HCT116 (cell line): ENCODE measurements around the gene CCDC32. TPM values are rescaled to one million over a fixed set of nuclear protein-coding genes. Genes with fewer than 3 reads are reported as not detected.

Source experiments
- ATAC-seq: fragments of 200-7000 bp; cut with Tn5 transposase; 2 replicates; pipeline ENCODE4 v1.9.1; 2020; ENCODE audit warnings: mild to moderate bottlenecking, moderate library complexity
- BruUV-seq: library from RNA; stranded (reverse); fragments of 400-500 nt; replicated peaks from 2 replicates; lab custom pipeline; 2021; lab: Mats Ljungman, UMichigan
- CTCF ChIA-PET: fragments of 300-600 bp; sonication (Branson Sonifier 250); formaldehyde crosslinking; loops from one replicate; lab custom pipeline; 2021; ENCODE audit warnings: antibody characterized with exemption; lab: Charles Lee
- POLR2A ChIA-PET: fragments of 300-600, 350-600 bp; sonication (Branson Sonifier 250); formaldehyde crosslinking; loops from one replicate; lab custom pipeline; 2021; ENCODE audit warnings: antibody characterized with exemption; lab: Charles Lee
- RAD21 ChIA-PET, 2 experiments: fragments of 300-600 bp; sonication (Branson Sonifier 250); formaldehyde crosslinking; loops; one replicate each; lab custom pipeline; 2023; ENCODE audit warnings: low total read pairs in 2 of 2; ENCODE audit not compliant: uncharacterized antibody in 2 of 2, unreplicated experiment in 2 of 2, low non-redundant PET in 1 of 2; lab: Charles Lee
- DNase-seq: peaks from one replicate; pipeline ENCODE4 v3.0.0-alpha.2; 2010; ENCODE audit warnings: low read depth, low spot score
- H2AFZ ChIP-seq: fragments of 200-600 bp; shearing (Covaris generic), sonication (generic); 2 replicates; pipeline ENCODE4 v1.6.1; 2017; ENCODE audit warnings: low read depth, mixed run types, mixed read lengths, antibody characterized with exemption, low read length; ENCODE audit not compliant: poor library complexity, severe bottlenecking
- H3K27ac ChIP-seq: 2 replicates; pipeline ENCODE4 v1.5.1; 2012; ENCODE audit warnings: low read depth, low read length
- H3K27me3 ChIP-seq: fragments of 200-600 bp; sonication (generic); 2 replicates; pipeline ENCODE4 v1.6.1; 2016; ENCODE audit warnings: mixed run types, low read length, mixed read lengths; ENCODE audit not compliant: insufficient read depth
- H3K36me3 ChIP-seq, 2 experiments: fragments of 200-500 bp in 1 of 2; fragments of 200-600 bp in 1 of 2; sonication (Bioruptor generic) in 1 of 2; sonication (generic) in 1 of 2; 2 replicates each; pipeline versions ENCODE4 v1.5.1 to v1.6.1; 2014 to 2016; ENCODE audit warnings: low read length in 2 of 2, inconsistent platforms in 1 of 2, mixed read lengths in 1 of 2, mixed run types in 1 of 2; ENCODE audit not compliant: insufficient read depth in 2 of 2, control insufficient read depth in 1 of 2
- H3K4me1 ChIP-seq, 2 experiments: fragments of 200-600 bp in 1 of 2; sonication (generic) in 1 of 2; 2 replicates each; pipeline versions ENCODE4 v1.5.1 to v1.6.1; 2012 to 2017; ENCODE audit warnings: low read length in 2 of 2, inconsistent platforms in 1 of 2, mild to moderate bottlenecking in 1 of 2, mixed read lengths in 1 of 2, mixed run types in 1 of 2, moderate library complexity in 1 of 2; ENCODE audit not compliant: insufficient read depth in 2 of 2, control insufficient read depth in 1 of 2
- H3K4me2 ChIP-seq: fragments of 200-600 bp; sonication (generic); 2 replicates; pipeline ENCODE4 v1.6.1; 2017; ENCODE audit warnings: mixed run types, low read length, mixed read lengths
- H3K4me3 ChIP-seq, 2 experiments: fragments of 200-600 bp in 1 of 2; sonication (generic) in 1 of 2; replicated peaks in 1 of 2; 2 replicates each; pipeline ENCODE4 v1.5.1; 2011 to 2016; ENCODE audit warnings: low read length in 2 of 2, control low read depth in 1 of 2, low read depth in 1 of 2, mild to moderate bottlenecking in 1 of 2, mixed read lengths in 1 of 2, mixed run types in 1 of 2
- H3K79me2 ChIP-seq: fragments of 200-600 bp; sonication (generic); 2 replicates; pipeline ENCODE4 v1.6.1; 2017; ENCODE audit warnings: mild to moderate bottlenecking, mixed run types, low read length, moderate library complexity, mixed read lengths; ENCODE audit not compliant: insufficient read depth
- H3K9ac ChIP-seq: fragments of 200-600 bp; sonication (generic); 2 replicates; pipeline ENCODE4 v1.6.1; 2016; ENCODE audit warnings: low read length, mixed read lengths
- H3K9me2 ChIP-seq: fragments of 200-600 bp; sonication (generic), shearing (Covaris generic); 2 replicates; pipeline ENCODE4 v1.6.1; 2017; ENCODE audit warnings: mixed run types, mild to moderate bottlenecking, moderate library complexity; ENCODE audit not compliant: insufficient read depth
- H3K9me3 ChIP-seq, 2 experiments: fragments of 200-500 bp in 1 of 2; fragments of 200-600 bp in 1 of 2; sonication (Bioruptor generic) in 1 of 2; sonication (generic) in 1 of 2; 2 replicates each; pipeline ENCODE4 v1.6.1; 2014 to 2017; ENCODE audit warnings: low read length in 2 of 2, mixed read lengths in 2 of 2, inconsistent platforms in 1 of 2, low read depth in 1 of 2, mild to moderate bottlenecking in 1 of 2, mixed run types in 1 of 2, moderate library complexity in 1 of 2; ENCODE audit not compliant: control insufficient read depth in 1 of 2, insufficient read depth in 1 of 2
- H4K20me1 ChIP-seq: fragments of 200-600 bp; sonication (generic), shearing (Covaris generic); 2 replicates; pipeline ENCODE4 v1.6.1; 2017; ENCODE audit warnings: mixed run types, mild to moderate bottlenecking, moderate library complexity; ENCODE audit not compliant: insufficient read depth
- CBX3 ChIP-seq: IDR thresholded peaks from 2 replicates; pipeline ENCODE4 v1.6.1; 2012; ENCODE audit warnings: low read depth
- CEBPB ChIP-seq: IDR thresholded peaks from 2 replicates; pipeline ENCODE4 v1.6.1; 2012; ENCODE audit warnings: low read depth
- EGR1 ChIP-seq: IDR thresholded peaks from 2 replicates; pipeline ENCODE4 v1.6.1; 2012; ENCODE audit warnings: low read depth
- EZH2 ChIP-seq: fragments of 200-600 bp; sonication (generic); IDR thresholded peaks from 2 replicates; pipeline ENCODE4 v1.6.1; 2017; ENCODE audit warnings: antibody characterized with exemption, mixed run types
- EZH2phosphoT487 ChIP-seq: fragments of 200-600 bp; IDR thresholded peaks from 2 replicates; pipeline ENCODE4 v1.6.1; 2018; ENCODE audit warnings: antibody characterized with exemption, borderline replicate concordance
- FOSL1 ChIP-seq: IDR thresholded peaks from 2 replicates; pipeline ENCODE4 v1.6.1; 2012; ENCODE audit warnings: low read depth
- JUND ChIP-seq: IDR thresholded peaks from 2 replicates; pipeline ENCODE4 v1.6.1; 2012
- POLR2AphosphoS5 ChIP-seq: IDR thresholded peaks from 2 replicates; pipeline ENCODE4 v1.6.1; 2011; ENCODE audit warnings: mild to moderate bottlenecking, low read depth, low read length, moderate library complexity
- RAD21 ChIP-seq: IDR thresholded peaks from 2 replicates; pipeline ENCODE4 v1.6.1; 2012; ENCODE audit warnings: low read depth, mild to moderate bottlenecking
- SIN3A ChIP-seq: IDR thresholded peaks from 2 replicates; pipeline ENCODE4 v1.6.1; 2012; ENCODE audit warnings: low read depth
- SP1 ChIP-seq: IDR thresholded peaks from 2 replicates; pipeline ENCODE4 v1.6.1; 2012; ENCODE audit warnings: low read depth
- SRF ChIP-seq: IDR thresholded peaks from 2 replicates; pipeline ENCODE4 v1.6.1; 2012; ENCODE audit warnings: low read depth
- TCF7L2 ChIP-seq: IDR thresholded peaks from 2 replicates; pipeline ENCODE4 v1.7.0; 2011; ENCODE audit warnings: borderline replicate concordance, inconsistent platforms; ENCODE audit not compliant: insufficient read depth, insufficient read length; ENCODE audit errors: extremely low read depth
- YY1 ChIP-seq: IDR thresholded peaks from 2 replicates; pipeline ENCODE4 v1.6.1; 2011; ENCODE audit warnings: low read length, low read depth, moderate library complexity, mild to moderate bottlenecking; ENCODE audit not compliant: insufficient replicate concordance; ENCODE audit errors: extremely low read depth
- ZFX ChIP-seq: fragments of 450-650 bp; IDR thresholded peaks from 2 replicates; pipeline ENCODE4 v1.6.1; 2017
- ZNF274 ChIP-seq: fragments of 200-500 bp; sonication (Bioruptor generic); IDR thresholded peaks from 2 replicates; pipeline ENCODE4 v1.6.1; 2014; ENCODE audit warnings: mild to moderate bottlenecking, low read depth, low read length, inconsistent platforms
- intact Hi-C: fragments of 100-400 bp; cut with micrococcal nuclease; formaldehyde crosslinking; loops from 2 replicates; pipeline ENCODE4 v1.10.0; 2022
- total RNA-seq: library from RNA; stranded (reverse); gene quantifications from one replicate; pipeline ENCODE4 v1.2.1, GENCODE V29; 2021; ENCODE audit not compliant: unreplicated experiment
- TF ChIP-seq, protein P1 (sequence below): IDR thresholded peaks from 2 replicates; pipeline ENCODE4 v1.6.1; 2012
- TF ChIP-seq, protein P2 (sequence below): IDR thresholded peaks from 2 replicates; pipeline ENCODE4 v1.6.1; 2012; ENCODE audit warnings: low read depth
- TF ChIP-seq, protein P3 (sequence below), 3 experiments: fragments of 200-600 bp in 1 of 3; sonication (generic) in 1 of 3; IDR thresholded peaks in 2 of 3; conservative IDR thresholded peaks in 1 of 3; 2 replicates each; pipeline ENCODE4 v1.5.1; 2012 to 2017; ENCODE audit warnings: low read depth in 2 of 3, low read length in 2 of 3, antibody characterized with exemption in 1 of 3, borderline replicate concordance in 1 of 3, control low read depth in 1 of 3, mild to moderate bottlenecking in 1 of 3, mixed read lengths in 1 of 3, mixed run types in 1 of 3, moderate library complexity in 1 of 3; ENCODE audit not compliant: insufficient read depth in 1 of 3
- TF ChIP-seq, protein P4 (sequence below): IDR thresholded peaks from 2 replicates; pipeline ENCODE4 v1.6.1; 2012

The CCDC32 gene
- total RNA-seq, 1 experiment from 2014 or later = 18.6 TPM

DNA sequence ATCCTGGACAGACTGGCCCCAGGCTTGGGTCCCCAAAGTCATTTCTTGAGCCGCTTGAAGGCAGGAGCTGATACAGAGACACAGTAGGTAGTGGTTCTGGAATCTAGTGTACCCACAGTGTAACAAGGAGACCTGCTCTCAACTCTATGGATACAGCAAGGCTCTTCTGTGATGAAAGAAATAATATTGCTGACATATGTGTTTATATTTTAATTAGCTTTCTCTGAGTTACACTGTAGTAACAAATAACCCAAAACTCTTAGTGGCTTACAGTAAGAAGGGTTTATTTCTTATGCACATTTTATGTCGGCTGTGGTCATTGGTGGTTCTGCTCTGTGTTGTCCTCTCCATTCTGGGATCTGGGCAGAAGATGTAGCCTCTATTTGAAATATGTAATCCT, 48.5 kb downstream of the CCDC32 start:
- TF ChIP-seq JUND (no peak), SRF (no peak), ZFX (no peak), SP1 (no peak), CEBPB (no peak), TCF7L2 (no peak), YY1 (no peak), EZH2 (no peak), ZNF274 (no peak), CBX3 (no peak), RAD21 (no peak), EZH2phosphoT487 (no peak), EGR1 (no peak), FOSL1 (no peak), SIN3A (no peak), POLR2AphosphoS5 (no peak)
- TF ChIP-seq, protein P1, sequence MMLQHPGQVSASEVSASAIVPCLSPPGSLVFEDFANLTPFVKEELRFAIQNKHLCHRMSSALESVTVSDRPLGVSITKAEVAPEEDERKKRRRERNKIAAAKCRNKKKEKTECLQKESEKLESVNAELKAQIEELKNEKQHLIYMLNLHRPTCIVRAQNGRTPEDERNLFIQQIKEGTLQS = no peak
- TF ChIP-seq, protein P2, sequence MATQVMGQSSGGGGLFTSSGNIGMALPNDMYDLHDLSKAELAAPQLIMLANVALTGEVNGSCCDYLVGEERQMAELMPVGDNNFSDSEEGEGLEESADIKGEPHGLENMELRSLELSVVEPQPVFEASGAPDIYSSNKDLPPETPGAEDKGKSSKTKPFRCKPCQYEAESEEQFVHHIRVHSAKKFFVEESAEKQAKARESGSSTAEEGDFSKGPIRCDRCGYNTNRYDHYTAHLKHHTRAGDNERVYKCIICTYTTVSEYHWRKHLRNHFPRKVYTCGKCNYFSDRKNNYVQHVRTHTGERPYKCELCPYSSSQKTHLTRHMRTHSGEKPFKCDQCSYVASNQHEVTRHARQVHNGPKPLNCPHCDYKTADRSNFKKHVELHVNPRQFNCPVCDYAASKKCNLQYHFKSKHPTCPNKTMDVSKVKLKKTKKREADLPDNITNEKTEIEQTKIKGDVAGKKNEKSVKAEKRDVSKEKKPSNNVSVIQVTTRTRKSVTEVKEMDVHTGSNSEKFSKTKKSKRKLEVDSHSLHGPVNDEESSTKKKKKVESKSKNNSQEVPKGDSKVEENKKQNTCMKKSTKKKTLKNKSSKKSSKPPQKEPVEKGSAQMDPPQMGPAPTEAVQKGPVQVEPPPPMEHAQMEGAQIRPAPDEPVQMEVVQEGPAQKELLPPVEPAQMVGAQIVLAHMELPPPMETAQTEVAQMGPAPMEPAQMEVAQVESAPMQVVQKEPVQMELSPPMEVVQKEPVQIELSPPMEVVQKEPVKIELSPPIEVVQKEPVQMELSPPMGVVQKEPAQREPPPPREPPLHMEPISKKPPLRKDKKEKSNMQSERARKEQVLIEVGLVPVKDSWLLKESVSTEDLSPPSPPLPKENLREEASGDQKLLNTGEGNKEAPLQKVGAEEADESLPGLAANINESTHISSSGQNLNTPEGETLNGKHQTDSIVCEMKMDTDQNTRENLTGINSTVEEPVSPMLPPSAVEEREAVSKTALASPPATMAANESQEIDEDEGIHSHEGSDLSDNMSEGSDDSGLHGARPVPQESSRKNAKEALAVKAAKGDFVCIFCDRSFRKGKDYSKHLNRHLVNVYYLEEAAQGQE = no peak
- TF ChIP-seq, protein P3, sequence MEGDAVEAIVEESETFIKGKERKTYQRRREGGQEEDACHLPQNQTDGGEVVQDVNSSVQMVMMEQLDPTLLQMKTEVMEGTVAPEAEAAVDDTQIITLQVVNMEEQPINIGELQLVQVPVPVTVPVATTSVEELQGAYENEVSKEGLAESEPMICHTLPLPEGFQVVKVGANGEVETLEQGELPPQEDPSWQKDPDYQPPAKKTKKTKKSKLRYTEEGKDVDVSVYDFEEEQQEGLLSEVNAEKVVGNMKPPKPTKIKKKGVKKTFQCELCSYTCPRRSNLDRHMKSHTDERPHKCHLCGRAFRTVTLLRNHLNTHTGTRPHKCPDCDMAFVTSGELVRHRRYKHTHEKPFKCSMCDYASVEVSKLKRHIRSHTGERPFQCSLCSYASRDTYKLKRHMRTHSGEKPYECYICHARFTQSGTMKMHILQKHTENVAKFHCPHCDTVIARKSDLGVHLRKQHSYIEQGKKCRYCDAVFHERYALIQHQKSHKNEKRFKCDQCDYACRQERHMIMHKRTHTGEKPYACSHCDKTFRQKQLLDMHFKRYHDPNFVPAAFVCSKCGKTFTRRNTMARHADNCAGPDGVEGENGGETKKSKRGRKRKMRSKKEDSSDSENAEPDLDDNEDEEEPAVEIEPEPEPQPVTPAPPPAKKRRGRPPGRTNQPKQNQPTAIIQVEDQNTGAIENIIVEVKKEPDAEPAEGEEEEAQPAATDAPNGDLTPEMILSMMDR (IDR thresholded peaks at IDR 0.05 in 2 of 3, conservative IDR thresholded peaks at IDR 0.05 in 1 of 3; ENCODE audit: borderline replicate concordance in 1 of 3, insufficient read depth in 1 of 3, low read depth in 2 of 3, low read length in 2 of 3) = no peak
- TF ChIP-seq, protein P4, sequence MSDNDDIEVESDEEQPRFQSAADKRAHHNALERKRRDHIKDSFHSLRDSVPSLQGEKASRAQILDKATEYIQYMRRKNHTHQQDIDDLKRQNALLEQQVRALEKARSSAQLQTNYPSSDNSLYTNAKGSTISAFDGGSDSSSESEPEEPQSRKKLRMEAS = no peak
- TF ChIP-seq, all 23 proteins: peak for 0
- no peaks in the 10 kb centered on the region for H4K20me1 ChIP-seq
- CTCF ChIA-PET = no interaction called here
- H3K27me3 ChIP-seq = no peaks in the 10 kb centered on the region
- H2AFZ ChIP-seq = no peak overlapping the region
- no peak overlapping the region for H3K4me2 ChIP-seq
- ATAC-seq (no peak), DNase-seq (no peak)
- RAD21 ChIA-PET = no interaction called here
- H3K4me3 ChIP-seq = no peak overlapping the region
- H3K36me3 ChIP-seq = no peaks in the 10 kb centered on the region
- intact Hi-C loops = no loop called here
- H3K9ac ChIP-seq = no peak overlapping the region
- H3K9me2 ChIP-seq = no peaks in the 10 kb centered on the region
- H3K79me2 ChIP-seq = no peaks in the 10 kb centered on the region
- POLR2A ChIA-PET = no interaction called here
- H3K4me1 ChIP-seq = peaks cover 9 to 20% of the 10 kb centered on the region in 2 experiments
- H3K27ac ChIP-seq = no peak overlapping the region
- no peaks in the 10 kb centered on the region for H3K9me3 ChIP-seq
- no TSS peak for BruUV-seq
